ENCODE measurements around the gene NOTCH1. TPM values are rescaled to one million over a fixed set of nuclear protein-coding genes. Genes with fewer than 3 reads are reported as not detected.

NOTCH1 gene
- total RNA-seq, 1 experiment from 2014 or later: 95.6 TPM

DNA sequence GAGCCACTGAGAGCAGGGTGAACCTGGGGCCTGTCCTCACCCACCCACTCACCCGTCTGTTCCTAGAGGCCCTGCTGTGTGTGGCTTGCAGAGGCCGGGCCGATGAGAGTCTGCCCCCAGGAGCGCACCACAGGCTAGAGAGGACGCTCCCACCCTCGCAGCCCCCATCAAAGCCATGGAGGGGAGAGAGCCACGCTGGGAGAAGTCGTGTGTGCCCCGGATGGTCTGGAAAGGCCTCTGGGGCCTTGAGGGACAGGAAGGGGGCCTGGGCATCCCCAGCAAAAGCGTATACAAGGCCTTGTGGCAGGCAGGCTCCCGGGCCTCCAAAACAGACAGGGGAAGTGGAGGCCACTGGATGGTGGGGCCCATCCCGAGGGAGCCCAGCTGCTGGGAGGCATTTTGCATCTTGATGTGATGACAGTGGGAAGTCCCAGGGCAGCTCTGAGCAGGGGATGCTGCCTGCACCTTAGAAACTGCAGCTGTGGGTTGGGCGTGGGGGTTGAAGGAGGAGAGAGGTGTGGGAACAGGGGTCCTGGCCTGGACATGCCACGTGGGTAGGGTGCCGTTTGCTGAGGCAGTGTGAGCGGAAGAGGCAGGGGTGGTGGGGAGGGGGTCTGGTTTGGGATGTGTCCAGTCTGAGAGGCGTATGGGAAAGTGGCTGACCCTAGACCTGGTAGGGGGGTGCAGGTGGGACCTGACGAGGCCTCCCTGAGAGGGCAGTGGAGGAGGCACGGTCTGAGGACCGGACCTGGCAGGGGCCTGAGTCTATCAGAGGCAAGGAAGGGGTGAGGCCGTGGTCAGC is 43.0 kb upstream of the NOTCH1 start:
- no peaks in the 10 kb centered on the region; the same call in 1 of the 2 replicates for H3K27me3 Mint-ChIP-seq (ENCODE audit: low read depth)
- no peak for DNase-seq (ENCODE audit: low spot score)
- no peak for ATAC-seq
- H3K4me3 Mint-ChIP-seq: peak overlapping the region; percentile 46; the same call in 1 of the 2 replicates
- ChIA-PET POLR2A (interaction anchor here (0.5 to 2.5 kb wide), 7 partner anchors 17 to 690 kb away, joined by 3 to 28 read pairs (median 5); no protein-coding TSS in a partner anchor), CTCF (interaction anchor here (0.6 to 2.9 kb wide), 22 partner anchors 9 to 225 kb away, joined by 3 to 17 read pairs (median 4); partner anchors contain the start of gene DNLZ)
- no peak for TF ChIP-seq RORB (CRISPR knock-in tag; IDR thresholded peaks at IDR 0.05)
- no peak for TF ChIP-seq GRHL2 (CRISPR knock-in tag; IDR thresholded peaks at IDR 0.05; ENCODE audit: insufficient replicate concordance, severe bottlenecking)
- TF ChIP-seq ZNF423 (CRISPR knock-in tag; IDR thresholded peaks at IDR 0.05): peak; percentile 57
- 0 out of 2 replicates have a peak, but pooled peaks have one; percentile 1 for TF ChIP-seq ETV6 (CRISPR knock-in tag; IDR thresholded peaks at IDR 0.05)
- no peaks in the 10 kb centered on the region for H3K9me3 Mint-ChIP-seq
- peak overlapping the region; percentile 98 for H3K27ac Mint-ChIP-seq
- H3K36me3 Mint-ChIP-seq: no peaks in the 10 kb centered on the region
- peaks cover 39% of the 10 kb centered on the region for H3K4me1 Mint-ChIP-seq

DNA sequence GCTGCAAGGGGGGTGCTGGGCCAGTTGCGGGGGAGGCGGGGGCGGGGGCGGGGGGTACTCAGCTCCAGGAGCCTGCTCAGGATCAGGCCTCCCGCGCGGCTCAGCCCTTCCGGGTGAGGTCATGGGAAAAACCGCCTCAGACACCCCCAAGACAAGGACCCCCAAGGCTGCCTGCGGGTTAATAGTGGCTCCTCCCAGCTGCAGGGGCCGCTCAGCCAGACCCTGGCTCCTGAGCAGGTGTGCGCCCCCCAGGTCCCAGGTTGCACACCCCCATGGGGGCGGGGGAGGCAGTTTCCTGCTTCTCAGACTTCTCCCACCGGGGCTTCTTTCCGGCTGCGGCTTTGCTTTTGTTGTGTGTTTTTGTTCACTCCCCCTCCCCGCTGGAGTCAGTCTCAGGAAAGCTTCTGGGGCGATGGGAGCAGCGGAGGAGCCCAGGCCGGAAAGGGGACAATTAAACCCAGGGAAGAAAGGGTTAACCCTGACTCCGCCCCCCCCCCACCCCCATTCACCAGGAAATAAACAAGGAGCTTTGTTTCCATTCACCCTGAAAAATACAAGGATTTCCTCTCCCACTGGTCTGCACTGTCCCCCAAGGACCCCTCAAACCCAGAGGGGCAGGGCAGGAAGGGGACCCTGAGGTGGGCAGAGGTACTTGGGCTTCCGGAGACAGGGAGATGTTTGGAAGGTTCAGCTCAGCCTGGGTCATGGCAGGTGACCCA is 42.3 kb upstream of the NOTCH1 start:
- Mint-ChIP-seq H3K4me3 (peak overlapping the region; percentile 46), H3K9me3 (no peaks in the 10 kb centered on the region), H3K4me1 (peaks cover 39% of the 10 kb centered on the region), H3K27me3 (ENCODE audit: low read depth) (no peaks in the 10 kb centered on the region; the same call in 1 of the 2 replicates), H3K27ac (peak overlapping the region; percentile 98), H3K36me3 (no peaks in the 10 kb centered on the region)
- peak; percentile 63 for ATAC-seq
- DNase-seq (ENCODE audit: low spot score): peak; percentile 90
- POLR2A ChIA-PET: interaction anchor here (0.5 to 2.5 kb wide), 8 partner anchors 16 to 691 kb away, joined by 3 to 28 read pairs (median 4); partner anchors contain the start of gene TUBB4B
- CTCF ChIA-PET: interaction anchor here (0.6 to 2.9 kb wide), 25 partner anchors 9 to 225 kb away, joined by 3 to 17 read pairs (median 4); partner anchors contain the start of gene DNLZ
- TF ChIP-seq FOXJ3 (CRISPR knock-in tag; IDR thresholded peaks at IDR 0.05; ENCODE audit: borderline replicate concordance) (0 out of 2 replicates have a peak, but pooled peaks have one; percentile 55), GTF2I (CRISPR knock-in tag; conservative IDR thresholded peaks at IDR 0.05) (no peak), MYBL2 (CRISPR knock-in tag; IDR thresholded peaks at IDR 0.05) (peak; percentile 52; the same call in 1 of the 2 replicates), ESRRA (CRISPR knock-in tag; IDR thresholded peaks at IDR 0.05; ENCODE audit: borderline replicate concordance) (no peak), GABPB1 (CRISPR knock-in tag; IDR thresholded peaks at IDR 0.05) (no peak), SP1 (CRISPR knock-in tag; conservative IDR thresholded peaks at IDR 0.05) (peak; percentile 89), NFATC4 (CRISPR knock-in tag; IDR thresholded peaks at IDR 0.05) (no peak), ZNF121 (CRISPR knock-in tag; IDR thresholded peaks at IDR 0.05) (peak; percentile 98), NR2C2 (CRISPR knock-in tag; IDR thresholded peaks at IDR 0.05) (no peak), ELF4 (CRISPR knock-in tag; IDR thresholded peaks at IDR 0.05; ENCODE audit: low read depth) (no peak), TCF7 (CRISPR knock-in tag; IDR thresholded peaks at IDR 0.05; ENCODE audit: low read depth) (no peak), TEAD4 (CRISPR knock-in tag; IDR thresholded peaks at IDR 0.05) (no peak), NR3C1 (CRISPR knock-in tag; conservative IDR thresholded peaks at IDR 0.05; ENCODE audit: low read depth) (no peak), HMGA2 (CRISPR knock-in tag; IDR thresholded peaks at IDR 0.05) (no peak), TP53 (CRISPR knock-in tag; IDR thresholded peaks at IDR 0.05) (no peak), TEAD1 (CRISPR knock-in tag; IDR thresholded peaks at IDR 0.05) (no peak), FOXK1 (CRISPR knock-in tag; IDR thresholded peaks at IDR 0.05) (peak; percentile 95)
- TF ChIP-seq, protein P1, sequence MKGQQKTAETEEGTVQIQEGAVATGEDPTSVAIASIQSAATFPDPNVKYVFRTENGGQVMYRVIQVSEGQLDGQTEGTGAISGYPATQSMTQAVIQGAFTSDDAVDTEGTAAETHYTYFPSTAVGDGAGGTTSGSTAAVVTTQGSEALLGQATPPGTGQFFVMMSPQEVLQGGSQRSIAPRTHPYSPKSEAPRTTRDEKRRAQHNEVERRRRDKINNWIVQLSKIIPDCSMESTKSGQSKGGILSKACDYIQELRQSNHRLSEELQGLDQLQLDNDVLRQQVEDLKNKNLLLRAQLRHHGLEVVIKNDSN (CRISPR knock-in tag; IDR thresholded peaks at IDR 0.05): no peak
- TF ChIP-seq, protein P2, sequence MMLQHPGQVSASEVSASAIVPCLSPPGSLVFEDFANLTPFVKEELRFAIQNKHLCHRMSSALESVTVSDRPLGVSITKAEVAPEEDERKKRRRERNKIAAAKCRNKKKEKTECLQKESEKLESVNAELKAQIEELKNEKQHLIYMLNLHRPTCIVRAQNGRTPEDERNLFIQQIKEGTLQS (CRISPR knock-in tag; conservative IDR thresholded peaks at IDR 0.05): no peak
- TF ChIP-seq, protein P3, sequence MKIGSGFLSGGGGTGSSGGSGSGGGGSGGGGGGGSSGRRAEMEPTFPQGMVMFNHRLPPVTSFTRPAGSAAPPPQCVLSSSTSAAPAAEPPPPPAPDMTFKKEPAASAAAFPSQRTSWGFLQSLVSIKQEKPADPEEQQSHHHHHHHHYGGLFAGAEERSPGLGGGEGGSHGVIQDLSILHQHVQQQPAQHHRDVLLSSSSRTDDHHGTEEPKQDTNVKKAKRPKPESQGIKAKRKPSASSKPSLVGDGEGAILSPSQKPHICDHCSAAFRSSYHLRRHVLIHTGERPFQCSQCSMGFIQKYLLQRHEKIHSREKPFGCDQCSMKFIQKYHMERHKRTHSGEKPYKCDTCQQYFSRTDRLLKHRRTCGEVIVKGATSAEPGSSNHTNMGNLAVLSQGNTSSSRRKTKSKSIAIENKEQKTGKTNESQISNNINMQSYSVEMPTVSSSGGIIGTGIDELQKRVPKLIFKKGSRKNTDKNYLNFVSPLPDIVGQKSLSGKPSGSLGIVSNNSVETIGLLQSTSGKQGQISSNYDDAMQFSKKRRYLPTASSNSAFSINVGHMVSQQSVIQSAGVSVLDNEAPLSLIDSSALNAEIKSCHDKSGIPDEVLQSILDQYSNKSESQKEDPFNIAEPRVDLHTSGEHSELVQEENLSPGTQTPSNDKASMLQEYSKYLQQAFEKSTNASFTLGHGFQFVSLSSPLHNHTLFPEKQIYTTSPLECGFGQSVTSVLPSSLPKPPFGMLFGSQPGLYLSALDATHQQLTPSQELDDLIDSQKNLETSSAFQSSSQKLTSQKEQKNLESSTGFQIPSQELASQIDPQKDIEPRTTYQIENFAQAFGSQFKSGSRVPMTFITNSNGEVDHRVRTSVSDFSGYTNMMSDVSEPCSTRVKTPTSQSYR (CRISPR knock-in tag; IDR thresholded peaks at IDR 0.05): peak; percentile 84
- TF ChIP-seq, protein P4, sequence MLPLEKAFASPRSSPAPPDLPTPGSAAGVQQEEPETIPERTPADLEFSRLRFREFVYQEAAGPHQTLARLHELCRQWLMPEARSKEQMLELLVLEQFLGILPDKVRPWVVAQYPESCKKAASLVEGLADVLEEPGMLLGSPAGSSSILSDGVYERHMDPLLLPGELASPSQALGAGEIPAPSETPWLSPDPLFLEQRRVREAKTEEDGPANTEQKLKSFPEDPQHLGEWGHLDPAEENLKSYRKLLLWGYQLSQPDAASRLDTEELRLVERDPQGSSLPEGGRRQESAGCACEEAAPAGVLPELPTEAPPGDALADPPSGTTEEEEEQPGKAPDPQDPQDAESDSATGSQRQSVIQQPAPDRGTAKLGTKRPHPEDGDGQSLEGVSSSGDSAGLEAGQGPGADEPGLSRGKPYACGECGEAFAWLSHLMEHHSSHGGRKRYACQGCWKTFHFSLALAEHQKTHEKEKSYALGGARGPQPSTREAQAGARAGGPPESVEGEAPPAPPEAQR (CRISPR knock-in tag; IDR thresholded peaks at IDR 0.05): no peak
- TF ChIP-seq, protein P5, sequence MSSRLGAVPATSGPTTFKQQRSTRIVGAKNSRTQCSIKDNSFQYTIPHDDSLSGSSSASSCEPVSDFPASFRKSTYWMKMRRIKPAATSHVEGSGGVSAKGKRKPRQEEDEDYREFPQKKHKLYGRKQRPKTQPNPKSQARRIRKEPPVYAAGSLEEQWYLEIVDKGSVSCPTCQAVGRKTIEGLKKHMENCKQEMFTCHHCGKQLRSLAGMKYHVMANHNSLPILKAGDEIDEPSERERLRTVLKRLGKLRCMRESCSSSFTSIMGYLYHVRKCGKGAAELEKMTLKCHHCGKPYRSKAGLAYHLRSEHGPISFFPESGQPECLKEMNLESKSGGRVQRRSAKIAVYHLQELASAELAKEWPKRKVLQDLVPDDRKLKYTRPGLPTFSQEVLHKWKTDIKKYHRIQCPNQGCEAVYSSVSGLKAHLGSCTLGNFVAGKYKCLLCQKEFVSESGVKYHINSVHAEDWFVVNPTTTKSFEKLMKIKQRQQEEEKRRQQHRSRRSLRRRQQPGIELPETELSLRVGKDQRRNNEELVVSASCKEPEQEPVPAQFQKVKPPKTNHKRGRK (CRISPR knock-in tag; IDR thresholded peaks at IDR 0.05; ENCODE audit: borderline replicate concordance): no peak
- TF ChIP-seq, protein P6, sequence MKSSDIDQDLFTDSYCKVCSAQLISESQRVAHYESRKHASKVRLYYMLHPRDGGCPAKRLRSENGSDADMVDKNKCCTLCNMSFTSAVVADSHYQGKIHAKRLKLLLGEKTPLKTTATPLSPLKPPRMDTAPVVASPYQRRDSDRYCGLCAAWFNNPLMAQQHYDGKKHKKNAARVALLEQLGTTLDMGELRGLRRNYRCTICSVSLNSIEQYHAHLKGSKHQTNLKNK (CRISPR knock-in tag; IDR thresholded peaks at IDR 0.05): no peak

Measured in WTC11 (cell line).